Loucy (cell line): ENCODE data around the gene APOM.

ENCODE experiments used
- H2AFZ ChIP-seq: fragments of 200-600 bp; sonication (generic); 2 replicates; pipeline ENCODE4 v1.6.0; 2016; ENCODE audit warnings: antibody characterized with exemption, mild to moderate bottlenecking, low read length, moderate library complexity
- H3F3A ChIP-seq: fragments of 200-600 bp; 2 replicates; pipeline ENCODE4 v1.6.0; 2016; ENCODE audit warnings: antibody characterized with exemption, low read depth, mild to moderate bottlenecking
- H3K27me3 ChIP-seq: fragments of 200-600 bp; sonication (generic); 2 replicates; pipeline ENCODE4 v1.6.1; 2014; ENCODE audit warnings: low read length, mild to moderate bottlenecking; ENCODE audit not compliant: insufficient read depth, poor library complexity, severe bottlenecking
- H3K36me3 ChIP-seq: fragments of 200-600 bp; sonication (generic); 2 replicates; pipeline ENCODE4 v1.6.1; 2016; ENCODE audit warnings: low read length; ENCODE audit not compliant: insufficient read depth
- H3K4me1 ChIP-seq: fragments of 200-600 bp; sonication (generic); 2 replicates; pipeline ENCODE4 v1.5.1; 2014; ENCODE audit warnings: low read length, mild to moderate bottlenecking; ENCODE audit not compliant: insufficient read depth, poor library complexity, severe bottlenecking
- H3K4me2 ChIP-seq: fragments of 200-600 bp; sonication (generic); 2 replicates; pipeline ENCODE4 v1.6.0; 2014; ENCODE audit warnings: antibody characterized with exemption, low read length, low read depth, mild to moderate bottlenecking; ENCODE audit not compliant: poor library complexity, severe bottlenecking
- H3K4me3 ChIP-seq: fragments of 200-600 bp; sonication (generic); 2 replicates; pipeline ENCODE4 v1.5.1; 2014; ENCODE audit warnings: low read length, mild to moderate bottlenecking, mixed read lengths; ENCODE audit not compliant: poor library complexity, severe bottlenecking
- H3K79me2 ChIP-seq: fragments of 200-600 bp; sonication (generic); 2 replicates; pipeline ENCODE4 v1.6.1; 2014; ENCODE audit warnings: low read length; ENCODE audit not compliant: insufficient read depth
- H3K9ac ChIP-seq: fragments of 200-600 bp; sonication (generic); 2 replicates; pipeline ENCODE4 v1.6.0; 2014; ENCODE audit warnings: mild to moderate bottlenecking, low read depth, low read length, moderate library complexity; ENCODE audit not compliant: poor library complexity, severe bottlenecking
- H3K9me2 ChIP-seq: fragments of 200-600 bp; sonication (generic); replicated peaks from 2 replicates; pipeline ENCODE4 v1.6.1; 2016; ENCODE audit warnings: low read depth, low read length, mixed read lengths
- H3K9me3 ChIP-seq: fragments of 200-600 bp; sonication (generic); 2 replicates; pipeline ENCODE4 v1.6.1; 2014; ENCODE audit warnings: mild to moderate bottlenecking, antibody characterized with exemption, low read length, low read depth; ENCODE audit not compliant: insufficient read depth
- H4K20me1 ChIP-seq: fragments of 200-600 bp; sonication (generic); 2 replicates; pipeline ENCODE4 v1.6.0; 2014; ENCODE audit warnings: antibody characterized with exemption, low read length, mild to moderate bottlenecking; ENCODE audit not compliant: insufficient read depth, poor library complexity, severe bottlenecking
- EZH2phosphoT487 ChIP-seq: fragments of 200-600 bp; IDR thresholded peaks from 2 replicates; pipeline ENCODE4 v1.6.1; 2018; ENCODE audit warnings: antibody characterized with exemption, mild to moderate bottlenecking, moderate library complexity, borderline replicate concordance
- TF ChIP-seq, protein P1 (sequence below): fragments of 200-600 bp; sonication (generic); conservative IDR thresholded peaks from 2 replicates; pipeline ENCODE4 v1.5.1; 2014; ENCODE audit warnings: mild to moderate bottlenecking, antibody characterized with exemption, low read length

The APOM gene

DNA sequence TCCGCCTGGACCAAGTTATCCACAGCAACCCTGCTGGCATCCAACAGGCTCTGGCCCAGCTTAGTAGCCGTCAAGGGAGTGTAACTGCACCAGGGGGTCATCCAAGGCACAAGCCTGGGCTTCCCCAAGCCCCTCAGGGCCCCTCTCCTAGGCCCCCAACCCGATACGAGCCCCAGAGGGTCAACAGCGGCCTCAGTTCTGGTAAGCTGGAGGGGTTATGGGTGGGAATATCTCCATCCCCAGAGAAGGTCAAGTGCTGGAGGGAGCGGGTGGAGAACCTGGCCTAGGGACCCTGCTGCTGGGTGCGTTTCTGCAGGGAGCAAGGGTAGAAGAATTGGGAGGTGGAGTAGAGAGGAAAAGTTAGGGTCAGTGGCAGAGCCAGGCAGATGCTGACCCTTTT is 22.2 kb upstream of the APOM start:
- peaks cover 6% of the 10 kb centered on the region for H3K4me1 ChIP-seq
- H3K9me3 ChIP-seq: no peaks in the 10 kb centered on the region
- no peak overlapping the region for H2AFZ ChIP-seq
- H3K79me2 ChIP-seq: peaks cover 60% of the 10 kb centered on the region
- H3K9ac ChIP-seq: no peak overlapping the region
- H3K36me3 ChIP-seq: peaks cover 95% of the 10 kb centered on the region
- H3K9me2 ChIP-seq: no peaks in the 10 kb centered on the region
- peaks cover 71% of the 10 kb centered on the region for H4K20me1 ChIP-seq
- TF ChIP-seq, protein P1, sequence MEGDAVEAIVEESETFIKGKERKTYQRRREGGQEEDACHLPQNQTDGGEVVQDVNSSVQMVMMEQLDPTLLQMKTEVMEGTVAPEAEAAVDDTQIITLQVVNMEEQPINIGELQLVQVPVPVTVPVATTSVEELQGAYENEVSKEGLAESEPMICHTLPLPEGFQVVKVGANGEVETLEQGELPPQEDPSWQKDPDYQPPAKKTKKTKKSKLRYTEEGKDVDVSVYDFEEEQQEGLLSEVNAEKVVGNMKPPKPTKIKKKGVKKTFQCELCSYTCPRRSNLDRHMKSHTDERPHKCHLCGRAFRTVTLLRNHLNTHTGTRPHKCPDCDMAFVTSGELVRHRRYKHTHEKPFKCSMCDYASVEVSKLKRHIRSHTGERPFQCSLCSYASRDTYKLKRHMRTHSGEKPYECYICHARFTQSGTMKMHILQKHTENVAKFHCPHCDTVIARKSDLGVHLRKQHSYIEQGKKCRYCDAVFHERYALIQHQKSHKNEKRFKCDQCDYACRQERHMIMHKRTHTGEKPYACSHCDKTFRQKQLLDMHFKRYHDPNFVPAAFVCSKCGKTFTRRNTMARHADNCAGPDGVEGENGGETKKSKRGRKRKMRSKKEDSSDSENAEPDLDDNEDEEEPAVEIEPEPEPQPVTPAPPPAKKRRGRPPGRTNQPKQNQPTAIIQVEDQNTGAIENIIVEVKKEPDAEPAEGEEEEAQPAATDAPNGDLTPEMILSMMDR: no peak
- TF ChIP-seq EZH2phosphoT487: no peak
- H3F3A ChIP-seq: peaks cover 13% of the 10 kb centered on the region; the same call in 1 of the 2 replicates
- H3K4me2 ChIP-seq: no peak overlapping the region
- H3K27me3 ChIP-seq: no peaks in the 10 kb centered on the region
- no peak overlapping the region for H3K4me3 ChIP-seq

DNA sequence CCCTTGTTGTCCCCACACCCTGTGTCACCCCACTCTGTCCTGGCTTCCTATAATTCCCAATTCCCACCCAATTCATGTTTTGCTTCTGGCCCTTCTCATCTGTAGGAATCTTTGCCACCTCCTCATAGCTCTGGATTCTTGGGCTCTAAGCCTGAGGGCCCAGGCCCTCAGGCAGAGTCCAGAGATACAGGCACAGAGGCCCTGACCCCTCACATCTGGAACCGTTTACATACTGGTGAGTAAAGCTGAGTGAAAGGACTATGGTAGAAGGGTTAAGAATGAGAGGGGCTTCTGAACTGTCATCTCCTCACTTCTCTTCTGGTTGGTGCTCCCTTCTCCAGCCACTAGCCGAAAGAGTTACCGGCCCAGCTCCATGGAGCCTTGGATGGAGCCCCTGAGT is 21.6 kb upstream of the APOM start:
- no peak overlapping the region for H2AFZ ChIP-seq
- peaks cover 93% of the 10 kb centered on the region for H3K36me3 ChIP-seq
- no peaks in the 10 kb centered on the region for H3K27me3 ChIP-seq
- H3K4me2 ChIP-seq: no peak overlapping the region
- H3F3A ChIP-seq: peaks cover 13% of the 10 kb centered on the region; the same call in 1 of the 2 replicates
- peaks cover 66% of the 10 kb centered on the region for H4K20me1 ChIP-seq
- no peak overlapping the region for H3K4me3 ChIP-seq
- TF ChIP-seq EZH2phosphoT487: no peak
- TF ChIP-seq, protein P1: no peak
- no peaks in the 10 kb centered on the region for H3K9me3 ChIP-seq
- H3K79me2 ChIP-seq: peaks cover 53% of the 10 kb centered on the region
- no peaks in the 10 kb centered on the region for H3K9me2 ChIP-seq
- no peak overlapping the region for H3K9ac ChIP-seq
- H3K4me1 ChIP-seq: peaks cover 6% of the 10 kb centered on the region

DNA sequence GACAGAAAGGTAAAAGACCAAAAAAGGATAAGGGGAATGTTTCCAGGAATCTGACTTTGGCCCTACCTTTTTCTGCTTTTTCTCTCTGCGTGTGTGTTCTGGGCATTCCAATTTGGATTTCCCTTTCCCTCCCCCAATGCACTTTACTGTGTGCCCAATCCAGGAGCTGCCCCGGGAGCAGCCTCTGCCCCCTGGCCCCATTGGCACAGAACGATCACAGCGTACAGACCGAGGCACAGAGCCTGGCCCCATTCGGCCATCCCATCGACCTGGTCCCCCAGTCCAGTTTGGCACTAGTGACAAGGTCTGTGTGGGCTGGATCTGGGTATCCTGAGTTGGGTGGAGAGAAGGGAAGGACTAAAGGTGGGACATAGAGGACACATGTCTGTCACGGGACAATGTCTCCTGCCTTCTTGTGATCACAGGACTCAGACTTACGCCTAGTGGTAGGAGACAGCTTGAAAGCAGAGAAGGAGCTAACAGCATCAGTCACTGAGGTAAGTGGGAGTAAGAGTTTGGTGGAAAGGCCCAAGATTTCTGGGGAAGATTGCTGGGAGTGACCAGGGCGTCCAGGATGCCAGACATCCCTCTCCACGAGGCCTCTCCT is 20.6 kb upstream of the APOM start:
- no peaks in the 10 kb centered on the region for H3K9me2 ChIP-seq
- H3F3A ChIP-seq: peaks cover 19% of the 10 kb centered on the region; the same call in 1 of the 2 replicates
- TF ChIP-seq EZH2phosphoT487: no peak
- TF ChIP-seq, protein P1: no peak
- no peaks in the 10 kb centered on the region for H3K27me3 ChIP-seq
- no peak overlapping the region for H2AFZ ChIP-seq
- no peak overlapping the region for H3K4me3 ChIP-seq
- H3K36me3 ChIP-seq: peaks cover 95% of the 10 kb centered on the region
- H3K9me3 ChIP-seq: no peaks in the 10 kb centered on the region
- H3K4me1 ChIP-seq: peaks cover 6% of the 10 kb centered on the region
- peaks cover 45% of the 10 kb centered on the region; the same call in 1 of the 2 replicates for H3K79me2 ChIP-seq
- no peak overlapping the region for H3K9ac ChIP-seq
- peaks cover 58% of the 10 kb centered on the region for H4K20me1 ChIP-seq
- H3K4me2 ChIP-seq: no peak overlapping the region
